C4-2B (cell line): ENCODE results near the gene TNFRSF8.

Experiments used
- CTCF ChIP-seq: fragments of 450-650 bp; conservative IDR thresholded peaks from 2 replicates; pipeline ENCODE4 v1.5.1; 2017; ENCODE audit warnings: mild to moderate bottlenecking
- ZFX ChIP-seq: fragments of 450-650 bp; IDR thresholded peaks from 2 replicates; pipeline ENCODE4 v1.6.1; 2017

GRCh38 chr1:12129624-12130023 is 66.5 kb downstream of the TNFRSF8 start:
- TF ChIP-seq ZFX (no peak), CTCF (no peak)
